COLO668 (cell line): ENCODE measurements around the gene XCL2.

Experiments
- DNase-seq: peaks from one replicate; lab custom pipeline; 2025; ENCODE audit not compliant: unreplicated experiment; lab: John Stamatoyannopoulos, UW

The XCL2 gene

DNA sequence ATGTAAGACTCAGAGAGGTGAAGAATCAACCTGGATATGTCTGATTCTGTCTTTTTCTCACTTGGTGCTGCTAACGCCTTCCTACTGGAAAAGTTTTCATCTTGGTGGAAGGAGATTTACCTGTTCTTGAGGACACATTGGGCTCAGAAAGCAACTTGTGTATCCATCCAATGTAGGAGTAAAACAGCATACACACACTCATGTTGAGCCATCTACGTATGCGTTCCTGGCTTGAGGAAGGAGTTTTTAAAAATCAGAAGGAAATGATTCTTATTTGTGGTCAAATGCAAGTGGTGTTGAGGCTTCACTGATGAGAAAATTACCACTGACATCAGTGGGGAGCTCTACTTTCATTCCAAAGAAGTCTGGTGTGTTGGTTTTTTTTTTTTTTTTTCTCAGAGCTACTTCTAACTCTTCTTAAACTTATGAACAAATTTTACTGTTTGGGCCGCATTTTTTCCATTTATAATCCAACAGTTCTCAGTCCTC is 25.6 kb downstream of the XCL2 start:
- no peak for DNase-seq

DNA sequence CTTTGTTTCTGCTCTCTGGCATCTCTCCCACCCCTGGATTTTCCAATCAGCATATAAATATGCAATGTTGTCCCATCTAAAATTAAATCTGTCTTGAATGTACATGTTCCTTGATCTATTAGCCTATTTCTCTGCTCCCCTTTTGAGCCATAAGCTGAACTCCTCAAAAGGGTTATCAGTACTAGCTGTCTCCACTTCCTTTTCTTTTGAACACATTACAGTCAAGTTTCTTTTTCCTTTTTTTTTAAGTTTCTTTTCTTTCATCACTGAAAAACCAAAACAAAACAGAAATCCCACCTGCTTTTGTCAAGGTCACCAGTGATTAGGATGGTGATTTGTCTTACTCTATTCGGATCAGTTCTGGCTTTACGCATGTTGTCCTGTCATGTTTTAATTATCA is 29.3 kb downstream of the XCL2 start:
- DNase-seq = no peak

DNA sequence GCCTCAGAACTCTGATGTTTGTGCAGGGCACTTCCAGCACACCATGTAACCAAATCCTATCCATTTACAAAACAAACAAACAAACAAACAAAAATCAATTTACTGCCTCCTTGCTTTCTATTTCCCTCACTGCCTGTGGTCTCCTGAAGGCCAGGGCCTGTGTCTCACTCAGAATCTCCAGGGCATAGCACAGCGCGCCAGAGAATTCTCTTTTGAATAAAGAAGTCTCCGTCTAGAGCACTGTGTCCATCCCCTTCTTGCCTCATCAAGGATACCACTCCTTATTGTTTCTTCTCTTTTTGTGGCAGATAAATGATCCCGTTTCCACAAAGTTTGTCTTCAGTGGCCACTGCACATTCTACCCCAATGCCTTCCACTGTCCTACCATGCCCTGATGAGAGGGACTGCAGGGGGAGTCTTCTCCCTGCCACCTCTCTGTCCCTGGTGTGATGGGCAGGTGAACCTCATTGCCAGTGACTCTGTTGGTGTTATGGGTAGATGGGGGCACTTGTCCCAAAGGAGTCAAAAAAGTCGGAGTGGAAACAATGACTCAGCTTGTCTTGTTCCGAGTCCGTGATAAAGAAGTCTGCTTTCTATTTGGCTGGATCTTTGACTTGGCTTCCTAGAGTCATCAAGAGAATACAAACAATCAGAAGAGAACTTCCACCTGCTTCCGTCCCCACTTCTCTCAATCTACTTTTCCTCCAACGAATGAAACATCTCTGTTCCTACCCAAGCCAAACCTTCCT is 30.0 kb downstream of the XCL2 start:
- DNase-seq = no peak

DNA sequence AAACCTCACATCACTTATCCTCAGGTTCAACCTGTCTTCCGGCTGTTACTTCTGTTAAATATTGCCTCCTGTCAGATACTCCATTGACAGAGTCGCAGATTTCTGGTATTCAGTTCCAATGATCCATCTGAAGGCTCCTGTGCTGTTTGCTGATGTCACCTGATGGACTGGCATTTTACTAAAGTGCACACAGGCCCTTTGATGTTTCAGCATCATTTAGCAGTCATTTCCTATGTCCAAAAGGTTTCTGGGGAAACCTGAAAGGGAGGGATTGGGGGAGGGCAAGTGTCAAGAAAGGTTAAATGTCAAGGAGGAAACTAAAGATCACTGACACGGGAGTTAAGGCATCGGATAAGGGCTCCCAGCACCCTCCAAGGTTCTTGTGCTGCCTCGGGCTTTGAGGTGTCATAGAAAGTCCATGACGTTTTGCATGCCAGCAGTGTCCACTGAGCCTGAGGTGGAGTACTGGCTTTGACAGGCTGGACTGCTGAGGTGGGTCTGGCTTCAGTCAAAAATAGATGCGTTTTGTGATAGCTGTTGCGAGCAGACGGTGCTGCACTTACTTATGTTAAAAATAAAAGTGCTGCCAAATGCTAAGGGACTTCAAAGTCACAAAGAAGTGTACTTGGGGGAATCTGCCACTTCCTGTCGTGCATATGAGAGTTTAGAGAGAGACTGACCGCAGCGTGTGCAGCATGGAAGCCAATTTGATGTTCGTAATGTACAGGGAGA is 30.8 kb downstream of the XCL2 start:
- no peak for DNase-seq

DNA sequence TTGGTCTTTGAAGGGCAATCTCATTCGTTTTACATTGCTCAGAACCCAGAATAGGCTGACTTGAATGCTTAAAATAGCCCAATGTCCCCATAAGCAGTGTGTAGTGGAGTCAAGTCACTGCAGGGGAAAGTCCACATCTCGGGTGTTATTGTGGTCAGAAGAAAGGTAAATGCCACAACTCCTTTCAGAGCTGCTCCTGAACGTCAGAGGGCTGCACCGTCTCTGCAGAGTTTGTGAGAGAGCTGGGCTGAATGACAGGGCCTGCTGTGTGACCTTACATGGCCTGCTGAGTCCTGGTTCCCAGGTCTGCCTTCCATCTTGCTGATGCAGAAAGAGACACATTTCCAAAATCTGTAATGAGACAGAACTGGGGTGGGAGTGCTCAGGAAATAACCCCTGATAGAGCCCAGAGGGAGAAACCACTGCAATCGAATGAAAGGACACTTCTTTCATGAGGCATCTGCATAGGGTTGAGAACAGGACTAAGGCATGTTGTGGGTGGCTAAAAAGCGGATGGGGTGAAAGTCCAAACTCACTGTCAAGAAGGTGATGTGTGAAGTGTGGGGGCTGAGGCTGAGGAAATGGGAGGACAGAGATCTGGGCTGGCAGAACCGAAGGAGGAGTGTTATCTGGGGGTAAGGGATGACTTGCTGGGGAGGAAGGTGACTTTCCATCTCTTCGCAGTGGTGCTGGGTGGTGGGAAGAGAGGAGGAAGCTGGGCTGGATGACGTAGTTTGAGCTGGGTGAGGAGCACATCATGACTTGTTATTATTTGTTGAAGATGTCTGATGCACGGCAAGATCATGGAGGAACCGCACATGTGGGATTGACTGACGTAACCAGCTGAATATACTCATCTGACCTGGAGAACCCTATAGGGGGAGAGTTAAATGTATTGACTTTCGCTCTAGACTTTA is 33.7 kb downstream of the XCL2 start:
- no peak for DNase-seq

DNA sequence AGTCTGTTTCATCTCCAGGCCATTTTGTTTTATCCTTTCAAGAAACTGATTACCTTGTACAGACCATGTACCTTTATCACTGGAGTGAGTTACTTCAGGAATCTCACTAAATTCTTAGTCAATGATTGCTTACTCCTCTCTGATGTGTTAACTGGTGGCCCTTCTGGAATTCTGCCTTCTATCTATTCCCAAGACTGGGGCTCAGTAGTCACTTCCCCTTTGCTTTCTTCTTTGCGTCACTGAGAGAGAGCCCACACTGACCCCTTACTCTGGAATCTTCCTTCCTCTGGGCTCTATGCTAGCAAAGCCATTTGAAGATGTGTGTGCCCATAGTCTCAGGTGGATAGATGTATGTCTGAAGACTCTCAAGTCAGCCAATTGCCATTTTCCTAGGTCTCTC is 34.6 kb downstream of the XCL2 start:
- no peak for DNase-seq

DNA sequence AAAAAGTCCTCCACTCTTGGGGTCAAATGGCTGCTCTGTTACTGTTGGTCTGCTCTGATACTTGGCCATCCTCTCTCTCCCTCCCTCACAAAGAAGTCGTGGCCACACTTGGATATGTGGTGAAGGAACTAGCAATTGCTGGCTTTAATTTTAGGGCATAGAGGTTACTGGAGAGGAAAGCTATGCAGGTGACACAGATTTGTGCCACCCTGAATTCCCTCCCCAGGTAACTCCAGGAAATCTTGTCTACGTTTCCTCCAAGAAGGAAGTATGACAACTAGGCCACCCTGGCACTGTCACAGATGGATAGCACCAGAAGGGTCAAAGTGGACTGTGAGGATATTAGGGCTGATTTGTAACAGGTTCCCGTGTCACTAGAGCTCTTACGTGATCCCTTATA is 36.0 kb downstream of the XCL2 start:
- DNase-seq = no peak

DNA sequence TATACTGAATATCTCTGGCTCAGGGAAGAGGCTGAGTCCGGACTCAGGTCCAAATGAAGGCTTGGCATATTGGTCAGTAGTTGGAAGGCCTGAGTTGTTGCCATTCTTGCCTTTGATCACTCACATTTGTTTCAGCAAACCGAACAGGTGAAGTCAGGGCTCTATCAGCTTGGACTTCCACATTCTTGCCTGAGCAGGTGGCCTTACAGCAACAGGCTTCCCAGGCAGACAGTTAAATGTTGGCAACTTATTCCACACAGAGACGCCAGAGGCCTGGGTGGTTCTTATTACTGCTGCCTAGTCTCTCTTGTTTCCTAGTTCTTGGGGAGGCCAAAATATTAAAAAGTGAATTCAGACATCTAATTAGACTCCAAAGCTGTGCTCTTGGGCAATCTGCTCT is 36.6 kb downstream of the XCL2 start:
- DNase-seq = no peak

DNA sequence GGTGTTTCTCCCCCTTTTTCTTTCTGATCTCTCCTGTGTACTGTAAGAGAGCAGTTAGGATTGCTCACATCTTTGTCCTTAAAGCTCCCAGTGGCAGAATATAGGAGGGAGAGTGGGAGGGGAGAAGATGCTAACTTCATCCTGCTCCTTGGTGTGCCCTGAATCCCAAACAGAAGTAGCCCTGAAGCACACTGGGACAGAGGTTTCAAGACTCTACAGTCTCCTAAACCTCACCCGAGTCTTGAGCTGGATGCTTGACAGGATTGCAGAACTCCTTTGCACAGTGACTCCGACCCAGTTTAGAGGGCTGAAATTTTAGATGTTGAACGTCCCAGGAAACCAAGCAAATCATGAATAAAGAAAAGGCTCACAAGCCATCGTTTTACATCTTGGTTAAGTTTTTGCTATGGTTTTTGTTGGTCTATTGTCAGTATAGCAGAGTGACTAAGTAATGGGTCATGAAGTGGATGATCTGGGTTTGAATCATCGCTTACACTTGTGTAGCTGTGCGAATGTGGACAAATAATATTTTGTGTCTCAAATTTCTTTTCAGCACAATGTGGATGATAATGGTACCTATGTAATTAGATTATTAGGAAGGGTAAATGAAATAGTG is 37.5 kb downstream of the XCL2 start:
- no peak for DNase-seq

DNA sequence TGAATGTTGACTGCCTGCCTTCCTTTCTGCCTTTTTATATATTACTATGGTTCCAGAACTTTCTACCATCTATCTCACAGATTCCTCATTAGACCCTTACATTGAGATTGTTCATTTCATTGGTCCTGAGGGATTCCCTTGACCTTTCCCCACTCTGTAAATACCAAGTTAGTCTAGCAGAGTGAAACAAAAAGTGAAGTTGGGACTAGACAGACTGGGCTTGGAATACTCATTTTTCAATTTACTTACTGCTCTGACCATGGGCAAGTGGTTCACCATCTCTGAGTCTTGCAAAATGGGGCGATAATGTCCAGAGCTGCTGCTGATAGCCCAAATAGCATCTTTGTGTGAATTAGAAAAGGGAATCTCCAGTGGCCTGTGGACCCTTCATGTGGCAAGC is 38.8 kb downstream of the XCL2 start:
- no peak for DNase-seq

DNA sequence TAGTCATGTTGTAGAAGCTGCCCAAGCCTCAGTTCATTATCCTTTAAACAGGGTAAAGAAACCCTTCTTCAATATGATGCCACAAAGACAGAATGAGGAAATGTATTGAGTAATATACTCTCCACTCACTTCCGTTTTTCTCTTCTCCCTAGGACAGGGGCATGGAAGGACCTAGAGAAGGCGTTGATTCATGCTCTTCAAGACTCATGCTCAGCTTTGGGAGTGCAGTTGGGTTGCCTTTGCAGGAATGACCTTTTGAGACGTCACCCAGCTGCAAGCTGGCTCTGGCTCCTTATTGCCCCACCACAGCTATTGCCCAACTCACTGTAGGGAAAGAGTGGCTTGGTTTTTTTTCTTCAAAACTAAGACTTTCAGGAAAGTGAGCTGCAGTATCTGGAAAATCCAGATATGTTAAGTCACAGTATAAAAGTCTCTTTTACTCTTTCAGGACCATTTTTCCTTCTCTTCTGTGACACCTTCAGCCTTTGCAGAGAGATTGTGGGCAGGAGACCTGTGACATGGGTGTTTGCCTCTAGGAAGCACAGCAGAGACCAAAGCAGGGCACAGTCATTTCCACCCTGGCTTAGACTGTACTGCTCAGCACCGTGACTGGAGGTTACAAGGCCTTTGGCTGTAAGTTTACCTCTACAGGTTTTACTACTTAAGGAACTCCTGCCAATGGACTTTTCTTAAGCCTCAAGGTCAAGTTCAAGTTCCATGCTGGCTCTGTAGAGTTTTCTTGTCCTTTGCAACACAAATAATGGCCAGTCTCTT is 39.5 kb downstream of the XCL2 start:
- DNase-seq = no peak

DNA sequence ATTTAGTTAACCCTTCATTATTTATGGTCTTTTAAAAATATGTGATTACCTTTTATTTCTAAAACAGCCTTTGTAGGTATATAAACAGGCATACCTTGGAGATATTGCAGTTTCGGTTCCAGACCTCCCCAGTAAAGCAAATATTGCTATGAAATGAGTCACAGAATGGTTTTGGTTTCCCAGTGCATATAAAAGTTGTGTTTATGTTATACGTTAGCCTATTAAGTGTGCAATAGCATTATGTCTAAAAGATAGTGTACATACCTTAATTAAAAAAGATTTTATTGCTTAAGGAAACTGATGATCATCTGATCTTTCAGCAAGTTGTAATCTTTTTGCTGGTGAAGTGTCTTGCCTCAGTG is 44.1 kb downstream of the XCL2 start:
- DNase-seq = no peak

DNA sequence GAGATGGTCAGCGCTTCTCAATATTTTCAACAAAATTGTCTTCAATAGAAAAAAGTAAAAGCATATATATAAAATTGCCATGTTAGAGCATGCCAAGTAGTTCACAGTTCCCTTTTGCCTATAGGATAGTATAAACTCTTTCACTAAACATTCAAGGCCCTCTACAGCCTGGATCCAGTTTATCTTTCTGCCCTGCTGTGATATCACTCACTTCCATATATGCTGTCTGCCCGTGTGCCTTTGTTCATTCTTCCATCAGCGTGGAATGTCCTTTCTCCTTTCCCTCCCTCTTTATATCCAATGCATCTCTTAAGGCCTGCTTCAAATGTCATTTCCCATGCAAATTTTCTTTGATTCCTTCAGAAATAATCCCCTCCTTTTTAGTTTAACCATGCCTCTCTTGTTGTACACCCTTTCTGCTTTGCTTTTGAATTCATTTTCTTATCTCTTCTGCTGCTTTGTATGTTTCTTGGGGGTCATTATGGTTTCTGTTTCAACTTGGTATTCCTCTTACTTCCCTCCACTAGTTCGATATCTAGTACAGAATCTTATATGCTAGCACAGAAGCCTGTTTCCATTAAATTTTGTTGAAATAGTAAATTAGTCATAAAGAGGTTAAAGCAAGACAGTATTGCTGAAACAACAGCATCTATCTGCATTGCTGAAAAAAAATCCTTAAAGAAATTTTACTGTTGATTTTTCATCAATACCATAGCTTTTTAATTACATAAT is 44.7 kb downstream of the XCL2 start:
- no peak for DNase-seq

DNA sequence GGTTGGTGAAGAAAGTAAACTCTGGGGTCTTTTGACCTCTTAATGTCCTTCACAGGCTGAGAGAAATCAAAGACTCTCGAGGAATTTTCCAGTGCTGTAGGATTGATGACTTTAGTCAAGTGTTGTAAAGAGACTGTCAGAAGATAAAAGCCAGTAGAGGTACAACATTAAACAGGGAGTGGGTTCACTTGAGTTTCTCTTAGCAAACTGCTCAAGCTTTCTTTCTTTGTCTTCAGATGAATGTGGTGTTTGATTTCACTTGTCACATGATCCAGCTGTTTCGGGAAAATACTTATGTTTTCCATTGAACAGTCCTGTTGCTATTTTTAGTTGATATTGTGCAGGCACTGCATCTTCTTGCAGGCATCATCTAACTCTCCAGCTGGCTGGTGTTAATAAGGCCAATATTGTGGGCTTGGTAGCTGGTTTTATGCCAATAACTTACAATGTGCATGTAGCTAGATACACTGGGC is 45.6 kb downstream of the XCL2 start:
- no peak for DNase-seq

DNA sequence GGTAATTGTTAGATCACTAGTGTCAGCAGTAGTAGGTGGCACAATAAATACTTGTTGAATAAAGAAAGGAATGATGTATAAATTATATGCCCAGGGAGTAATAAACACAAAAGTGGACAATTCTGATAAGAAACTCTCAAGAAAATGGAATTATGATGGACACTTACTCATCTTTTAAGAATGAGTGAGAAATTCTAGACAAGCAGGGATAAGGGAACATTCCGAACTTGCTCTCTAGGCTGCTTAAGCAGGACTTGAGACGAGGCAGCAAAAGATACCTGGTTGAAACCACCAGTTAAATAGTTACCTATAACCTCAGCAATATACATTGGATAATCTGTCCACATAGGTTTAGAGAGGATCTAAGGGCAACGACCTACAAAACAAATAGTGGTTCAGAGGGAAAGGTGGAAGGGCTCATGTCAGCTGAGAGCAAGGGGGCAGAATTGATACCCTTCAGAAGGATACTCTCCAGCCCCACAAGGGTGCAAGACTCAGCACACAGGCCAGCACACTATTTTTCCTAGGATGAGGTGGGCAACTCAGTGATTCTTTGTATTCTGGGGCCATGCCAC is 46.3 kb downstream of the XCL2 start:
- no peak for DNase-seq

DNA sequence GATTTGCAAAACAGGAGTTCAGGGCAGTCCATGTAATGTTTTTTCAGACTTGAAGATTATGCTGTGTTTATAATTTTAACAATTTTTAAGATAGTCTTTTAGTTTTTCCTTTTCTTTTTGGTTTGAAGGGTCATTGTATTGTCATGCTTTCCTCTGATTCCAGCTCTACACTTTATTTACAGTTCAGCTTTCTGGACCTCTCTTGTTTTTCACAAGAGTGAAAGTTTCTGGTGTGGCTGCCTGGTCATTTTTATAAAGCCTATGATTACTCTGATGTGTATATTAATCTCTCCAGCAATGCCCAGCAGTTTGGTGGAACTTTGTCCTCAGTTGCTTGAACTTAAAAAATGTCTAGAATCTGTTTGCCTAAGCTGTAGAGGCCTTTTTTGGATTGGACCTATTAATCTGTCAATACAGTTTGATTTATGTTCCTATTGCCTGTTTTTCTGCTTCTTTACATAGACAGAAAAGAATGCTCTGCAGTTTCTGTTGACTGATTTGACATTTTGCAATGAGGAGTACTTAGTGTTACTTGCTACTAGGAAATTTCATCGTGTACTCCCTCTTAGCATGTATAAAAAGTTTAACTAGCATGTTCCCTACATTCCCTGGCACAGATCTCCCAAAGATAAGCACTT is 52.2 kb downstream of the XCL2 start:
- DNase-seq = no peak
